Measurements from ENCODE around the gene ANXA8L1.
"Not testable (repeated sequence)": the region's sequence is repeated elsewhere in the genome, so short reads cannot be mapped to it uniquely, and the experiment has no call there.

GRCh38 chr10:46368956-46369355 is 6.6 kb upstream of the ANXA8L1 start:
- not testable (repeated sequence) for TF ChIP-seq MXI1 (IDR thresholded peaks at IDR 0.05; ENCODE audit: low read depth, low read length); YY1 (IDR thresholded peaks at IDR 0.05; ENCODE audit: low read depth)
- TF ChIP-seq, protein P1, sequence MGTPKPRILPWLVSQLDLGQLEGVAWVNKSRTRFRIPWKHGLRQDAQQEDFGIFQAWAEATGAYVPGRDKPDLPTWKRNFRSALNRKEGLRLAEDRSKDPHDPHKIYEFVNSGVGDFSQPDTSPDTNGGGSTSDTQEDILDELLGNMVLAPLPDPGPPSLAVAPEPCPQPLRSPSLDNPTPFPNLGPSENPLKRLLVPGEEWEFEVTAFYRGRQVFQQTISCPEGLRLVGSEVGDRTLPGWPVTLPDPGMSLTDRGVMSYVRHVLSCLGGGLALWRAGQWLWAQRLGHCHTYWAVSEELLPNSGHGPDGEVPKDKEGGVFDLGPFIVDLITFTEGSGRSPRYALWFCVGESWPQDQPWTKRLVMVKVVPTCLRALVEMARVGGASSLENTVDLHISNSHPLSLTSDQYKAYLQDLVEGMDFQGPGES (IDR thresholded peaks at IDR 0.05; ENCODE audit: low read depth, low read length): not testable (repeated sequence)
